GM06990 (cell line): Measurements from ENCODE around the gene FUT8.
"Not testable (repeated sequence)": the region's sequence is repeated elsewhere in the genome, so short reads cannot be mapped to it uniquely, and the experiment has no call there.

ENCODE experiments used
- DNase-seq: peaks from one replicate; pipeline ENCODE4 v3.0.0-alpha.2; 2011; ENCODE audit not compliant: insufficient read length; ENCODE audit errors: extremely low read depth
- H3K27me3 ChIP-seq: replicated peaks from 2 replicates; pipeline ENCODE4 v1.6.0; 2011; ENCODE audit warnings: low read length; ENCODE audit not compliant: control insufficient read depth, insufficient read depth
- H3K36me3 ChIP-seq: 2 replicates; pipeline ENCODE4 v1.5.1; 2011; ENCODE audit warnings: low read length; ENCODE audit not compliant: control insufficient read depth, insufficient read depth
- H3K4me3 ChIP-seq: replicated peaks from 2 replicates; pipeline ENCODE4 v1.5.1; 2011; ENCODE audit warnings: low read depth, mild to moderate bottlenecking, control low read depth, low read length
- TF ChIP-seq, protein P1 (sequence below): IDR thresholded peaks from 2 replicates; pipeline ENCODE4 v1.5.1; 2011; ENCODE audit warnings: low read length, control low read depth, mild to moderate bottlenecking, inconsistent platforms; ENCODE audit not compliant: insufficient read depth, poor library complexity, severe bottlenecking

The FUT8 gene

DNA sequence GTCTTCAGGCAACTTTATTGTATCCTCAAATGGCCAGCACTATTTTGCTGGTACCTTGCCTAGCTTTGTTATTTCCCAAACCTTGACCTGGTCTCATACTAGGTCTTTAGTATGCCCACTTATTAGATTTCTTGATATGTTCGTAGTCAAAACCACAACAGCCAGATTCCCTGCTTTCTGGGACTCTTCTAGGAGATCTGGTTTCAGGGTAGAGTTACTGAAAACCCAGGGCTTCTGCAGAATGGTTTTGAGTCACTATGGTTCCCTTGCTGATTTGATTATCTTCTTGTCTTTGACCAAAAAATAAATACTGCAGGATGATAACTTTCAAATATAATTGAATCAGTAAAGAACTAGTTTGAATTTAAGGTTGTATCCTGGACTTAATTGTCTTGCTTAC, 211.2 kb downstream of the FUT8 start:
- TF ChIP-seq, protein P1, sequence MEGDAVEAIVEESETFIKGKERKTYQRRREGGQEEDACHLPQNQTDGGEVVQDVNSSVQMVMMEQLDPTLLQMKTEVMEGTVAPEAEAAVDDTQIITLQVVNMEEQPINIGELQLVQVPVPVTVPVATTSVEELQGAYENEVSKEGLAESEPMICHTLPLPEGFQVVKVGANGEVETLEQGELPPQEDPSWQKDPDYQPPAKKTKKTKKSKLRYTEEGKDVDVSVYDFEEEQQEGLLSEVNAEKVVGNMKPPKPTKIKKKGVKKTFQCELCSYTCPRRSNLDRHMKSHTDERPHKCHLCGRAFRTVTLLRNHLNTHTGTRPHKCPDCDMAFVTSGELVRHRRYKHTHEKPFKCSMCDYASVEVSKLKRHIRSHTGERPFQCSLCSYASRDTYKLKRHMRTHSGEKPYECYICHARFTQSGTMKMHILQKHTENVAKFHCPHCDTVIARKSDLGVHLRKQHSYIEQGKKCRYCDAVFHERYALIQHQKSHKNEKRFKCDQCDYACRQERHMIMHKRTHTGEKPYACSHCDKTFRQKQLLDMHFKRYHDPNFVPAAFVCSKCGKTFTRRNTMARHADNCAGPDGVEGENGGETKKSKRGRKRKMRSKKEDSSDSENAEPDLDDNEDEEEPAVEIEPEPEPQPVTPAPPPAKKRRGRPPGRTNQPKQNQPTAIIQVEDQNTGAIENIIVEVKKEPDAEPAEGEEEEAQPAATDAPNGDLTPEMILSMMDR, result no peak

DNA sequence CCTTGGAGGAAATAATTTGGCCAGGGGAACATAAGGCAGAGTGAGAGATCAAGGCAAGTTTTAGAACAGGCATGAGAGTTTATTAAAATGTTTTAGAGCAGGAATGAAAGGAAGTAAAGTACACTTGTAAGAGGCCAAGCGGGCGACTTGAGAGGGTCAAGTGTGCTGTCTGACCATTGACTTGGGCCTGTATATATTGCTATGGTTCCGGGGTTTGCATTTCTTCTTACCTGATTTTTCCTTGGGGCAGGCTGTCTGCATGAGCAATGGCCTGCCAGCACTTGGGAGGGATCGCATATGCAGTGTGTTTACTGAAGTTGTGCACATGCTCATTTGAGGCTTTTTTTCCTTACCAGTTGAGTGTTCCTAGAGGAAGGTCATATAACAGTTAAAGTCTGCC, 214.8 kb downstream of the FUT8 start:
- no peak for DNase-seq
- H3K27me3 ChIP-seq, result no peaks in the 10 kb centered on the region
- peaks cover 3% of the 10 kb centered on the region for H3K36me3 ChIP-seq
- TF ChIP-seq, protein P1, result no peak
- H3K4me3 ChIP-seq, result no peak overlapping the region

More for the DNA sequence above, 211.2 kb downstream of the FUT8 start:
- no peak for DNase-seq
- H3K36me3 ChIP-seq, result no peaks in the 10 kb centered on the region; the same call in 1 of the 2 replicates
- H3K4me3 ChIP-seq, result no peak overlapping the region
- no peaks in the 10 kb centered on the region for H3K27me3 ChIP-seq

DNA sequence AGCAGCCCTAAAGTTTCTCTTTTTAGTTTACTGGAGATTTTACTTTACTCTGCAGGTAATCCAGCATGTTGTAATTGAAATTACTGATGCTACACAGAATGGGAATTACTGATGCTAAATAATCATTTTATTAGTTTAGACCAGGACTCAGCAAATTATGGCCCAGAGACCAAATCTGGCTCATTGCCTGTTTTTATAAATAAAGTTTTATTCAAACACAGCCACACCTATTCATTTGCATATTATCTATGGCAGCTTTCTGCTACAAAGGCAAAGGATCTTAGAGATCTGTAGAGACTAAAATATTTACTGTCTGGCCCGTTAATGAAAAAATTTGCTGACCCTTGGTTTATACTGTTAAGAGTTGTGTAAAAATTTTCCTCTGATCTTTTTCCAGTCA, 216.1 kb downstream of the FUT8 start:
- TF ChIP-seq, protein P1, result no peak
- no peak overlapping the region for H3K4me3 ChIP-seq
- no peak for DNase-seq
- H3K27me3 ChIP-seq, result no peaks in the 10 kb centered on the region
- peaks cover 3% of the 10 kb centered on the region for H3K36me3 ChIP-seq

DNA sequence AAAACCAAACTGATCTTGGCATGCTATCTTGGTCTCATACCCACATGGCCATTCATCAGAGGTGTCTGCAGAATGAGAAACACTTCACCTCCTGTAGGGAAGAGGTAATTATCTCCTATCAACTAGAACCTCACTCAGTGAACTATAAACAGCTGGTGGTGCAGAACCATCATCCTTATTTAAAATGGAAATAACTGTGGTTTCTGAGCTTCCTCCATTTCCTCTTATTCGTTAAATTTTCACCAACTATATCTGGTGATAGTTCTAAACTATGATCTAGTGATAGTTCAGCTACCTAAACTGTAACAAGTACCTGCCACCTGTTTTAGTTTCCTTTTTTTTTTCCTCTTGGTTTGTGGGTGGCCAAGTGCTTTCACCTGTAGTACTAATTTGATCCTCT, 218.5 kb downstream of the FUT8 start:
- H3K4me3 ChIP-seq, result no peak overlapping the region
- DNase-seq, result peak; percentile 20
- TF ChIP-seq, protein P1, result no peak
- H3K27me3 ChIP-seq, result no peaks in the 10 kb centered on the region
- H3K36me3 ChIP-seq, result peaks cover 3% of the 10 kb centered on the region

DNA sequence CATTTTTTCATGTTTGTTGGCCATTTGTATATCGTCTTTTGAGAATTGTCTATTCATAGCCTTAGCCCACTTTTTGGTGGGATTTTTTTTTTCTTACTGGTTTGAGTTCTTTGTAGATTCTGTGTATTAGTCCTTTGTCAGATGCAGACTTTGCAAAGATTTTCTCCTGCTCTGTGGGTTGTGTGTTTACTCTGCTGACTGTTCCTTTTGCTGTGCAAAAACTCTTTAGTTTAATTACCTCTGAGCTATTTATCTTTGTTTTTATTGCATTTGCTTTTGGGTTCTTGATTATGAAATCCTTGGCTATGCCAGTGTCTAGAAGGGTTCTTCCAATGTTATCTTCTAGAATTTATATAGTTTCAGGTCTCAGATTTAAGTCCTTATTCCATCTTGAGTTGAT, 220.0 kb downstream of the FUT8 start:
- peaks cover 3% of the 10 kb centered on the region for H3K36me3 ChIP-seq
- DNase-seq, result no peak
- H3K27me3 ChIP-seq, result no peaks in the 10 kb centered on the region
- H3K4me3 ChIP-seq, result no peak overlapping the region
- TF ChIP-seq, protein P1, result no peak

DNA sequence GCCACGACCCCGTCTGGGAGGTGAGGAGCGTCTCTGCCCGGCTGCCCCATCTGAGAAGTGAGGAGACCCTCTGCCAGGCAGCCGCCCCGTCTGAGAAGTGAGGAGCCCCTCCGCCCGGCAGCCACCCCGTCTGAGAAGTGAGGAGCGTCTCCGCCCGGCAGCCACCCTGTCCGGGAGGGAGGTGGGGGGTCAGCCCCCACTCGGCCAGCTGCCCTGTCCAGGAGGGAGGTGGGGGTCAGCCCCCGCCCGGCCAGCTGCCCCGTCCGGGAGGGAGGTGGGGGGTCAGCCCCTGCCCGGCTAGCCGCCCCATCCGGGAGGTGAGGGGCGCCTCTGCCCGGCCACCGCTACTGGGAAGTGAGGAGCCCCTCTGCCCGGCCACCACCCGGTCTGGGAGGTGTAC, 221.1 kb downstream of the FUT8 start:
- H3K36me3 ChIP-seq, H3K4me3 ChIP-seq, DNase-seq, H3K27me3 ChIP-seq: not testable (repeated sequence)
